Measurements from ENCODE around the gene PCNX2.

The PCNX2 gene, protein sequence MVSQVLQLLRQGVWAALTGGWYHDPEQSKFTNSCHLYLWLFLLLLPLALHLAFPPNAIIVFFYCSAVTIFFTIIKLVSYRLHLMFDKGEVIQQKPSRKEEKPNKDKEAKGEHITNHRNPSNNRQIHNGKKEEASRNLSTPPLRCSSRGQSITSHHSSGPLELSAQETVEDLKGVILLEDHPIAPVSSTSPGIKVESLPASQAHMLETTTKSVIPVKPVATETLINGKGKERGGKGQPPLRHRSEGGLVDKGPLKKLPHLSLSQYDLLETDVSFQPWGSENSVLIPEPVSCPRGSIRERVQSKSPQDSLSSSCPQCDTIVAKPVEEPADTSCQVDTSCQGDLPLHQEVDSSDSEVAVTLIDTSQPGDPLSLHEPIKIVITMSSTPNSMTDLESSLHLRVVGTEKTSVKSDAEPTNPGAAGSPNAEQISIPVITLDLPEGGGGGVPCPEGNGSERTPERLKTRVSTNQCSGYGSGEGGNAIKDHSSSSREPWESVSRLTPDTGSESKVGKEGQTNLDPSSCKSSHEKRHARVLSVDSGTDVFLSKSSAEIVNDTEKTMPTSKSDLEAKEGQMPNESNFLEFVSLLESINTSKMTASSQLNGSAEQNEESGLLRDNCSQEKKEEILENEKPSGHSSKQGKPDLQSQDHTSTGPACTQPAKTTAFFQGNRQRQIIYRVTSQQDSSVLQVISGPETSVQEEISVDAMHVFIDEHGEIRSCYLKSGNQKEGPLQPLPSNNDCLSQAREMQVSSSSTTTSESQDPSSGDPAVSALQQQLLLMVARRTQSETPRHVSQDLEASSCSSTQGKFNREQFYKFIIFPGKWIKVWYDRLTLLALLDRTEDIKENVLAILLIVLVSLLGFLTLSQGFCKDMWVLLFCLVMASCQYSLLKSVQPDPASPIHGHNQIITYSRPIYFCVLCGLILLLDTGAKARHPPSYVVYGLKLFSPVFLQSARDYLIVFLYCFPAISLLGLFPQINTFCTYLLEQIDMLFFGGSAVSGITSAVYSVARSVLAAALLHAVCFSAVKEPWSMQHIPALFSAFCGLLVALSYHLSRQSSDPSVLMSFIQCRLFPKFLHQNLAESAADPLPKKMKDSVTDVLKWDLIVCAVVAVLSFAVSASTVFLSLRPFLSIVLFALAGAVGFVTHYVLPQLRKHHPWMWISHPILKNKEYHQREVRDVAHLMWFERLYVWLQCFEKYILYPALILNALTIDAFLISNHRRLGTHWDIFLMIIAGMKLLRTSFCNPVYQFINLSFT (N-terminal part only)

DNA sequence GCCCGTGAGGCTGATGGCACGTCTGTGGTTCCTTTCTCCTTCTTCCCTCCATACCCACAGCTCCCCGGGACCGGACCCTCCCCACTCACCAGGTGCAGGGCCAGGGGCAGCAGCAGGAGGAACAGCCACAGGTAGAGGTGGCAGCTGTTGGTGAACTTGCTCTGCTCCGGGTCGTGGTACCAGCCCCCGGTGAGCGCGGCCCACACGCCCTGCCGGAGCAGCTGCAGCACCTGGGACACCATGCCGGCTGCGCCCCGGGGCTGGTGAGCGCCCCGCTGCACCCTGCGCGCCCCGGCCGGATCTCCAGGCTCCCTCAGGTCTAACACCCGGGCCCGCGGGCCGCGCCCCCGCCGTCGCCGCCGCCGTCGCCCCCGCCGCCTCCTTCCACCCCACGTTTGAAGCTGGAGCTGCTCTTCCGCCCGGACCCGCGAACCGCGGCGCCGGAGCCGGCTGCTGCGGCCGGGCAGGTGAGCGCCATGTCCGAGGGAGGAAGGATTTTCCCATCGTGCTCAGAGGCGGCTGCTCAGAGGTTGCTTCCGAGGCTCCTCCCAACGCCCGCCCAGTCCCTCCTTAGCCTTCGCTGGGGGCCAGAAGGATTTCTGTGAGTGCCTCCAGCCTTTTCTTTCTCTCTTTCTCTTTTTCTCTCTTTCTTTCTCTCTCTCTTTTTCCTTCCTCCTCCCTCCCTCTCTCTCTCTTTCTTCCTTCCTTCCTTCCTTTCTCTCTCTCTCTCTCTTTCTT lies at the start of gene PCNX2:
Gene PCNX2 (minus strand): TSS at position 489 of the 738 bp plus-strand sequence. CDS start 247 bp downstream, at position 242.
- DNase-seq: peak; percentile 82

DNA sequence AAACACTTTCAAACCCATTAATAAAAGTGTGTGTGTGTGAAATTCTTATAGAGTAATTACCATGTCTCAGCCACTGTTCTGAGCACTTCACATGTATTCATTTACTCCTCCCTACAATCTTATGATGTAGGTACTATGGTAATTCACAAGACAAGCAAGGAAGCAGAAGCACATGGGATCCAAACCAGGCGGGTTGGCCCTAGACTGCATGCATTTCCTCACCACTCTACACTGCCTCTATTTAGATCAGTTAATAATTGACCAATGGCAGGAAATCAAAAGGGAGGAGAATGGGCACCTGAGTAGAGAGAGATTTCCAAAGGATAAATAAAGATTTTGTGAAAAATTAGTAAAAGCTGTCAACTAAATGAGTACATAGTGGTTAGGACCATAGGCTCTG lies 47.7 kb upstream of the PCNX2 start:
- no peak for DNase-seq

DNA sequence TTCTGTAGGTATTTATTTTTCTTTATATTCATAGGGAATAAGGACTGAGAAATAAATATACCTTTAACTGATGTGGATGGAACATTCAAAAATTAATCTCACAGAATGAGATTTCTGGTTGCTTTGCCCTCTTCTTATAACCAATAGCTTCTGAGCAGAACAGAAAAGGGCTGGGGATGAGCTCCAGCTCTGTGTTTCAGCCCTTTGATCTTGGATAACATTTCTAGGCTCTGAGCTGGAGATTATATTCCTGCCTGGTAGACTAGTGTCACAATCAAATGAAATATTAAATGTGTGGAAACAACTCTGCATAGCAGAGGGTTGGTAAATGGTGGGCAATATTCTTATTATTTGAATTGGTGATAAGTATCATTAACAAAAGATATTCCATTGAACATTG lies 46.6 kb upstream of the PCNX2 start:
- no peak for DNase-seq

DNA sequence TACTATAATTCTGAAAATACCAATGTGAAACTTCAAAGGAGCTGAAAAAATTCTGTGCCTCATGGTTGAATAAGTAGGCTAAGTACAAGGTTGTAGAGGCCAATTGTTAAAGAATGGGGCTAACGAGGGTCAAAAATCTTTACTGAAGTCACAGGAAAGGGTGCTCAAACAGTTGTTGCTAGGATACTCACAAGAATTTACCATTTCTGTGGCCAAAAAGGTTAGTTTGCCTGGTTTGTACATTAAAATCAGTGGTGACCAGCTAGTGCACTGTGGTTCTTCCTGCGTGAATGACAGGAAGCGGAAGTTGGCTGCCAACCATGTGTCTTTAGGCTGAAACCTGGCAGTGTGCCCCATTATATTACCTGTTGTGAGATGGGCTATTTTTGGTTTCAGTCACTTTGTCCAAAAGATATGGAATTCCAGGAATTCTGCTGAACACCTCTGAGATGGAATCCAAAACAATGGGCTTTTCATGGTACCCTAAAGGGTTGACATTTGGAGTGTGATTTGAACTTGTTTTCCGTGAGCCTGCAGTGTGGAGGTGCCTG lies 45.5 kb upstream of the PCNX2 start:
- no peak for DNase-seq

DNA sequence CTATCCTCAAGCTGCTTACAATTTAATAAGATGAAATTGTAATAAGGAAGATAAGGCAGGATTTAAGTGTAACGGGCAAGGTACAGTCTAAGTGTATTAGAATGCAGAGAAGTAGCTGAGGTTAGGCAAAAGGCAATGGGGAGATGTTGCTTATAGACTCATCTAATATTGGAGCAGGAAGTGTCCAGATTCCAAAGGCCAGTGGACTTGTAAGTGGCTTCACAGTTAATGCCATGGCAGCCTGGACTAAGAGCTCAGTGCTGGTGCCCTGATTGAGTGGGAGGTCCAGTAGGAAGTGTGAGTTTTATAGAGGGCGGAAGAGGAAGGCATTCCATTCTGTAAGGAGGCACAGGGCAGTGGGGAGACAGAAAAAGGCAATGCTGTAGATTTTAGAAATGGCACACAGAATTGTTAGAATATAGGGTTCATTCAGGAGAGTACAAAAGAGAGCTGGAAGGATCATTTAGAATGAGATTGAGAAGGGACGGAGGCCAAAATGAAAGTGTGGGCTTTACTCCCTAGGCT lies 44.6 kb upstream of the PCNX2 start:
- no peak for DNase-seq

DNA sequence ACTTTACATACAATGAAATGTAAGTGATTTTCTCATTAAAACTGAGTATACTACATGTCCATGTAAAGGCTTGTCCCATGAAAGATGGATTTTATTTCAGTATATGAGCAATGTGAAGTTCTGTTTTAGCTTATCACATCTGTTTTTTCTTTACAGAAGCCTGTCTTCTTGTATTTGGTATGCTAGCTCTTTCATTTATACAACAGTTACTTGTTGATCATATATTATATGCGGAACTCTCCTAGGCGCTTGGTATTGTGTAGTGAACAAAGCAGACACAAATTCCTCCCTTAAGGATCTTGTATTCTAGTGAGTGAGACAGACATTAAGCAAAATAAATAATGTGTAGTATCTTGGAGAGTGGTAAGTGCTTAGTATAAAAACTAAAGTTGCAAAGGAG lies 42.6 kb upstream of the PCNX2 start:
- DNase-seq: no peak

DNA sequence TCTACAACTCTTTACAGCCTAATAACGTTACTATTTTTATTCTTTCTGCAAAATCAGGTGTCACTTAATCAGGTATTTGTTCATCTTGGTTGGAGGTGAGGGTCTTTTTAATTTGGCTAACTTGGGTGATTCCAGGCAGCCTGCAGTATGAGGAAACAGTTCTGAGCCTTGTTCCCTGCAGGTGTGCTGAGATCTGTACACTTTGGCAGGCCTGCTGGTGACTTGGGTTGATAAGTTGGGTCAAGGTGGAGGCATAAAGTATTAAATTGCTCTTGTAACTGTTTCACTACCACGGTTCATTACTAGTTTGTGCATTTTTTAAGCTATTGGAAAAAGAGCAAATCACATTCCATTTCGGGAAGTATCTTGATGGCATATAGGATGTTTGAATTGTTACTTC lies 42.0 kb upstream of the PCNX2 start:
- no peak for DNase-seq

DNA sequence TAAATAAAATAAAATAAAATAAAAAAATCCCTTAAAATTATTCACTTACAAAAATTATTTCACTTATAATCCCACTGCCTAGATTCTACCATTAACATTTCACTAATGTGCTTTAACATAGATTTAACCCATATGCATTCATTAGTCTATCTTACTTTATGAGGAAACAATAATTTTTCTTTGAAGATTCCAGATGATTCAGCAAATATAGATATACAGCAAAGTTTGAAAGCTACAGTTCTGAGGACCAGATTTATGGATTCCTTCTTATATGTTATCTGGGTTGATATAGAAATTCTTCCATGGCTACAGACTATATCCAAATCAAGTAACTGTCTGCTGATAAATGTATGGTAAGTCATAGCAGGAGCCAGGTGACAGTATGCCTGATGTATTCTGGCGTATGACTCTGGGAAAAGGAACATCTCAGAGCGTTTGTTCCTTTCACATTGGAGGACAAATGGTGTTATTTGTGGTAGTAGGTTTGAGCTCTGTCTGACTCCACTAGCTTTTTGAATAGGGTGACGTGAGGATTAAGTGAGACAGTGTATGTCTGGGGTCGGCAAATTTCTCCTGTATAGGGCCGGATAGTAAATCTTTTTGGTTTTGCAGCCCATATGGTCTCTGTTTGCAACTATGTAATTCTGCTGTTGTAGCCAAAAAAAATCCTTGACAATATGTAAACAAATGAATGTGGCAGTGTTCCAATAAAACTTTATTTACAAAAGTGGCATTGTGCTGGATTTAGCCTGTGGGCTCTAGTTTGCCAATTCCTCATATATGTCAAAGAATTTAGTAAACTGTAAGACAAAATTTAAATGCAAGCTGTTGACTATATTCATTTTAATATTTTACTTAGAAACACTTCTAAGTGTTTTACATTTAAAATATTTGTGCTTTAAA lies 41.3 kb upstream of the PCNX2 start:
- DNase-seq: no peak

DNA sequence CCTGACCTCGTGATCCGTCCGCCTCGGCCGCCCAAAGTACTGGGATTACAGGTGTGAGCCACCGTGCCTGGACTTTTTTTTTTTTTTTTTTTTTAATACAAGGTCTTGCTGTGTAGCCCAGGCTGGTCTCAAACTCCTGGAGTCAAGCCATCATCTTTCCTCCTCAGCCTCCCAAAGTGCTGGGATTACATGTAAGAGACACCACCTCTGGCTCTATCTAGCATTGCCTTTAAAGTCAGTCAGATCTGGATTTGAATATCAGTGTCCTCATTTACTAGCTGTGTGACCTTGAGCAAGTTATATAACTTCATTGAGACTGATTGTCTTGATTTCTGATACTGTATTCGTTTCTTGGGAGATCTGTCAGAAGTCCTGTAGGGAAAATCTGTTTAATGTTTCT lies 38.6 kb upstream of the PCNX2 start:
- DNase-seq: no peak

DNA sequence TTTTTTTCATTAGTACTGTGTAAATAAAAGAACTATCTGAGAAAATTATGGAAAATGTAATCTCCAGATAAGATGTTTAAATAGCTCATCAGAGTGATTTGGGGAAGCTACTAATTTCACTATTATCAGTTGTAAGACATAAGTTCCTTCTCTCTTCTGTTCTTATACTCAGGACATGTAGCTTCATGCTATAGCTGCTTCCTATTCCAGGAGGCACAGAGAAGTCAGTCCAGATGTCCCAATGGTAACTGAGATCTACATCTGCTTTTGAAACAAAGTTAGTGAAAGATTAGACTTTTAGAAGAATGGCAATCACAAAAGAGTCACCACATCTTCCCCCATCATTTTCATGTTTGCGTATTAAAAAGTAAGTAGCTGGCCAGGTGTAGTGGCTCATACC lies 37.6 kb upstream of the PCNX2 start:
- no peak for DNase-seq

DNA sequence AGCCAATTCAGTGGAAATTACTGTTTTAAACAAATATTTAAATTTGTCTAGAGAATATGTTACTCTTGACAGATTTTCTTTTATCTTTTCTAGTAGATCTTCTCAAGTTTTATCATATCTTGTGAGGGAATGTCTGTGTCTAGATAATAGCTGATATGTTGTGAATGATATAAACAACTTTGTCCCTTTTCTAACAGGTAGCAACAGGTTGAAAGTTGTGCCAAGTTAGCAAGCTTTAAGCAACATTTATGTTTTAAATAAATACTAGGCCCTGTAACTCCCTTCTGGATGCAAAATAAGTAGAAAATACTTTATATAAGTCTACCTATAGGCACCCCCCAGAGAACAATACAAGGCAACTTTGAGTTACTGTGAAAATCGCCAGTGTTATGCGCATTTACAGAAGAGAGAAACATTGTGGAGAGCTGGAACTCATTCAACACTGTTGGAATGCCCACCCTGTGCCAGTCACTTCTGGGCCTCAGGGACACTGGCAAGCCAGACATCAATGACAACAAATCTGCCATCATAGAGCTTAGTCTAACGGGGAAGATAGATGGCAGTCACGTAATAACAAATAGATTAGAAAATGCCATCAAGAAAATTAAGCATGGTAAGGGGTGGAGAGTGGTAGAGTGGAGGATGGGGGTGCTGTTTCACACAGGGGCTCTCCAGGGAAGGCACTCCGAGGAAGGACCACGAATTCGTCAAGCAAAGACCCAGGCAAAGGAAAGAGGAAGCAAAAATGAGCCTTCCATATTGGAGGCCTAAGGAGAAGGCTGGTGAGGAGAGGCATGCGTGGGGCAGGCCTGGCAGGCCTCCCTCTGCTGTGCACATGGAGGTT lies 36.4 kb upstream of the PCNX2 start:
- DNase-seq: no peak

DNA sequence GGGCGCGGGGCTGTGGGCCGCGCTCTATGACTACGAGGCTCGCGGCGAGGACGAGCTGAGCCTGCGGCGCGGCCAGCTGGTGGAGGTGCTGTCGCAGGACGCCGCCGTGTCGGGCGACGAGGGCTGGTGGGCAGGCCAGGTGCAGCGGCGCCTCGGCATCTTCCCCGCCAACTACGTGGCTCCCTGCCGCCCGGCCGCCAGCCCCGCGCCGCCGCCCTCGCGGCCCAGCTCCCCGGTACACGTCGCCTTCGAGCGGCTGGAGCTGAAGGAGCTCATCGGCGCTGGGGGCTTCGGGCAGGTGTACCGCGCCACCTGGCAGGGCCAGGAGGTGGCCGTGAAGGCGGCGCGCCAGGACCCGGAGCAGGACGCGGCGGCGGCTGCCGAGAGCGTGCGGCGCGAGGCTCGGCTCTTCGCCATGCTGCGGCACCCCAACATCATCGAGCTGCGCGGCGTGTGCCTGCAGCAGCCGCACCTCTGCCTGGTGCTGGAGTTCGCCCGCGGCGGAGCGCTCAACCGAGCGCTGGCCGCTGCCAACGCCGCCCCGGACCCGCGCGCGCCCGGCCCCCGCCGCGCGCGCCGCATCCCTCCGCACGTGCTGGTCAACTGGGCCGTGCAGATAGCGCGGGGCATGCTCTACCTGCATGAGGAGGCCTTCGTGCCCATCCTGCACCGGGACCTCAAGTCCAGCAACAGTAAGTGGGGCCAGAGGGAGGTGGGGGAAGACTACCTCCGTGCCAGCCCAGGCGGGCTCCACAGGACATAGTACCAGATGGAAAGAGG lies 32.8 kb upstream of the PCNX2 start:
- peak; percentile 37 for DNase-seq

DNA sequence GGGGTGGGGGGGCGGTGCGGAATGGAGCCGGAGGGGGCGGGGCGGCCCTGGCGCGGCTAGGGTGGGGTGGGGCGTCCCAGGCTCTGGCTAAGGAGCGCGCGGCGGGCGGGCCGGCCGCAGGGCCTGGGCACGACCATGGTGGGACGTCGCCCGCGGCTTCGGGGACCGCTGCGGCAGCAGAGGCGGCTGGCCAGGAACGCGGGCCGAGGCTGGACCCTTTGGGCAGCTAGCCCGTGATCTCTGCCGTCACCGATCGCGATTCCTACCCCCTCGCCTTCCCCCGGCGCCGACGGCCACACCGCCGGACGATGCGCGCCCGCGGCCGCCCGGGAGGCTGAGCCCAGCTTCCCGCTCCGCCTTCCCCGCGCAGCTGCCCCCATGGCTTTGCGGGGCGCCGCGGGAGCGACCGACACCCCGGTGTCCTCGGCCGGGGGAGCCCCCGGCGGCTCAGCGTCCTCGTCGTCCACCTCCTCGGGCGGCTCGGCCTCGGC lies 32.2 kb upstream of the PCNX2 start, which contains the start of gene MAP3K21:
Gene MAP3K21 (plus strand): TSS at position 74 of the 491 bp plus-strand sequence. CDS start 305 bp downstream, at position 379.
- DNase-seq: no peak

DNA sequence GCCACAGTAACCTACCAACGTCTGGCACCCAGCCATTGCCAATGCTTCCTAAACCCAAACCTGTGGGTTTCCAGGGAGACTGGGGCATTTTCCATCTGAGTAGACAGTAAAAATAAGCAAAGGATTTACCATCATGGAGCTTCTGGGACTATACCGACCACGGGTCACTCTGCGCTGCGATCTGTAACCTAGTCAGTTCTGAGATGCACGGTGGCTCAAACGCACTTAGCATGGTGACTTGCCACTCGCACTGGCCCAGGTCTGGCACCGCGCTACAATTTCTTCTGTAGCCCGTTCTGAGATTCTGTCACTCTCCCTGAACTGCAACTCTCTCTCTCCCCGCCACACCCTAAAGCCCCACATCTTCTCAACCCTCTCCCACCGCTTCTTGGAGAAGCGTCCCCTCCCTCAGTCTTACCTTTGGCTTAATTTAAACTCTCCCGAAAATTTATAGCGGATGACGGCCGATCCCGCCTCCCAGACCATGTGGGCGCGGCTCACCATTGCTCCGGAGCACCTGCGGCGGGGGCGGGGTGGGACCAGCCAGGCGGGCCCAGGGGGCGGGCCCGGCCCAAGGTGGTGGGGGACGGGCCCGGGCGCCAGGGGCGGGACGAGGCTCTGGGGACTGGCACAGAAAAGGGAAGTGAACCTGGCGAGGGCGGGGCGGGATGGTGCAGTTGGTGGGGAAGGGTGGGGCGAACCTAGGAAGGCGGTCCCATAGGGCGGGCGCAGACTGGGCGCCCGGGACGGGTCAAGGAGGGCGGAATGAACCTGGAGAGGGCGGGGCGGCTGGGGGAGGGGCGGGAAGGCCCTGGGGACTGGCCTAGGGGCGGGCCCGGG lies 31.5 kb upstream of the PCNX2 start:
- DNase-seq: peak; percentile 89

DNA sequence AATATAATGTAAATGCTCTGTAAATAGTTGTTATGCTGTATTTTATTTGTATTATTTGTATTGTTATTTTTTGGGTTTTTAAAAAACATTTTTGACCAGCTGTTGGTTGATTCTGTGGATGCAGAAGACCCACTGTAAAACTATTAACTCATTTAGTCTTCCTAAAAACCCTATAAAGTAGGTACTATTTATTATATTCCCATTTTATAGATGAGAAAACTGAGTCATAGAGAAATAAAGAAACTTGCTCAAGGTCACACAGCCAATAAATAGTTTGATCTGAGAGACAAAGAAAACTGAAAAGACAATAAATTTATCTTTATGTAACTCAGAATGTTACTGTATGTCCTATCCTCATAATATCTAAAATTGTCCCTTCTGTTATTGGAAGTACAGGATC lies 30.8 kb upstream of the PCNX2 start:
- DNase-seq: no peak

DNA sequence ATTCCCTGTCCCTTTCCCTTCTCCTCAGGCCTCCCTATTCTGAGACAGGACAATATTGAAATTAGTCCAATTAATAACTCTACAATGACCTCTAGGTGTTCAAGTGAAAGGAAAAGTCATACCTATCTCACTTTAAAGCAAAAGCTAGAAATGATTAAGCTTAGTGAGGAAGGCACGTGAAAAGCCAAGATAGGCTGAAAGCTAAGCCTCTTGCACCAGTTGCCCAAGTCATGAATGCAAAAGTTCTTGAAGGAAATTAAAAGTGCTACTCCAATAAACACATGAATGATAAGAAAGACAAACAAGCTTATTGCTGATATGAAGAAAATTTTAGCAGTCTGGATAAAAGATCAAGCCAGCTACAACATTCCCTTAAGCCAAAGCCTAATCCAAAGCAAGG lies 28.2 kb upstream of the PCNX2 start:
- DNase-seq: no peak

DNA sequence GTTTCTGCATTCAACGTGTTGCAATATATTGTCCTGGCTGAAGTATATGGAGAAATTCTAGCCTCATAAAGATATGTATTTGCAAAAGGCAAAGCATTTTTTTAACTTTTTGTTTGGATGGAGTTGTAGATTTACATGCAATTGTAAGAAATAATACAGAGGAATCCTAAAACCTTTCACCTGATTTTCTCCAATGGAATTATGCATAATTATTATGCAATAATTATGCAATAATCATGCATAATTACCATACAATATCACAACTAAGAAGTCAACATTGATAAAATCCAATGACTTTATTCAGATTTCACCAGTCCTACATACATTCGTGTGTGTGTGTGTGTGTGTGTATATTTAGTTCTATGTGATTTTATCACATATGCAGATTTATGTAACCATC lies 24.5 kb upstream of the PCNX2 start:
- no peak for DNase-seq

DNA sequence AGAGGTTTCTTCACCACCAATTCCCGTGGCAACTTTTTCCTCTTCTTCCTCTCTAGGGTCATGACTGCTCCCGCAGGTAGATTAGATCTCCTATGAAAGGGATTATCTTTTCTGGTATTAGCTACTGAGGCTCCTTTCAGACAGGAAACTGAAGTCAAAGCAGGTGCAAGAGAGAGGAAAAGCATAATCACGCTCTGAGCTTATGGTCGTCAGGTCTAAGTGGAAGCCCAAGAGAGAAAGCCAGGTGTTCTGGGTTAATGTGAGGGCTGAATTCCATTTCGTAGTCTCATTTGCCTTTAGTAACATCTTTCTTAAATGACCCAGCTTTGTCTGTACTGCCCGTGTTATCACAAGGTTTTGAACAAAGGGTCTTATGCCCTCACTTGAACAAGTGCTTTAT lies 23.7 kb upstream of the PCNX2 start:
- DNase-seq: no peak
